ENCODE data around the gene DNAJC5.

DNA sequence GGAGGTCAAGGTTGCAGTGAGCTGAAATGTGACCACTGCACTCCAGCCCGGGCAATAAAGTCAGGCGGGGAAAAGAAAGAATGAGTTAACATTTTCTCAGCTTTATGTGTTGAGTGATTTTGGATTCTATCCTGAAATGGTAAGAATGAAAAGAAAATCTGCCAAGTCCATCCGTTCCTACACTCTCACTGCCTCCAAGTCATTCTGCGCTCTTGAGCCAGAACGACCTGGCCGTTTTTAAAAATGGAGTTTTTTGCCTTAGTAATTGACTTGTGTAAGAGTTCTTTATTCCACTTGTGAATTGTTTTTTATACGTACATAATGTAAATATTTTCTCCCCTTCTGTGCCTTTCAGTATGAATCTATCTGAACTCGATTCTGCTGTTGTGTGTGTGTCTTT is 28.7 kb downstream of the DNAJC5 start:
- TF ChIP-seq, protein P1, sequence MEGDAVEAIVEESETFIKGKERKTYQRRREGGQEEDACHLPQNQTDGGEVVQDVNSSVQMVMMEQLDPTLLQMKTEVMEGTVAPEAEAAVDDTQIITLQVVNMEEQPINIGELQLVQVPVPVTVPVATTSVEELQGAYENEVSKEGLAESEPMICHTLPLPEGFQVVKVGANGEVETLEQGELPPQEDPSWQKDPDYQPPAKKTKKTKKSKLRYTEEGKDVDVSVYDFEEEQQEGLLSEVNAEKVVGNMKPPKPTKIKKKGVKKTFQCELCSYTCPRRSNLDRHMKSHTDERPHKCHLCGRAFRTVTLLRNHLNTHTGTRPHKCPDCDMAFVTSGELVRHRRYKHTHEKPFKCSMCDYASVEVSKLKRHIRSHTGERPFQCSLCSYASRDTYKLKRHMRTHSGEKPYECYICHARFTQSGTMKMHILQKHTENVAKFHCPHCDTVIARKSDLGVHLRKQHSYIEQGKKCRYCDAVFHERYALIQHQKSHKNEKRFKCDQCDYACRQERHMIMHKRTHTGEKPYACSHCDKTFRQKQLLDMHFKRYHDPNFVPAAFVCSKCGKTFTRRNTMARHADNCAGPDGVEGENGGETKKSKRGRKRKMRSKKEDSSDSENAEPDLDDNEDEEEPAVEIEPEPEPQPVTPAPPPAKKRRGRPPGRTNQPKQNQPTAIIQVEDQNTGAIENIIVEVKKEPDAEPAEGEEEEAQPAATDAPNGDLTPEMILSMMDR (conservative IDR thresholded peaks at IDR 0.05; ENCODE audit: low read length): no peak
- no peak for TF ChIP-seq EZH2phosphoT487 (IDR thresholded peaks at IDR 0.05; ENCODE audit: borderline replicate concordance)
